CD4-positive, alpha-beta memory T cell (primary cell): ENCODE measurements around the gene CNR2. TPM values are rescaled to one million over a fixed set of nuclear protein-coding genes. Genes with fewer than 3 reads are reported as not detected.

Experiments
- CTCF ChIA-PET: fragments of 350-600 bp; sonication (Branson Sonifier 250); formaldehyde crosslinking; loops from one replicate; lab custom pipeline; 2021; ENCODE audit warnings: inconsistent platforms; ENCODE audit not compliant: partially characterized antibody; lab: Charles Lee
- POLR2A ChIA-PET: fragments of 350-600 bp; sonication (Branson Sonifier 250); formaldehyde crosslinking; loops from one replicate; lab custom pipeline; 2021; ENCODE audit not compliant: partially characterized antibody; lab: Charles Lee
- DNase-seq, 5 donors: peaks; one replicate each; pipeline versions ENCODE4 v3.0.0 to v3.0.0-alpha.2; 2020 to 2022; ENCODE audit warnings: mixed read lengths in 1 of 5
- H3K27ac ChIP-seq: one replicate; pipeline ENCODE4 v1.7.0; 2013; ENCODE audit warnings: low read depth, low read length
- H3K27me3 ChIP-seq: 2 replicates; pipeline ENCODE4 v1.7.0; 2013; ENCODE audit warnings: mild to moderate bottlenecking, low read length, moderate library complexity; ENCODE audit not compliant: insufficient read depth
- H3K36me3 ChIP-seq: 2 replicates; pipeline ENCODE4 v1.7.0; 2013; ENCODE audit warnings: mild to moderate bottlenecking, low read length, moderate library complexity; ENCODE audit not compliant: insufficient read depth
- H3K4me1 ChIP-seq: 2 replicates; pipeline ENCODE4 v1.7.0; 2013; ENCODE audit warnings: mild to moderate bottlenecking, low read length, moderate library complexity; ENCODE audit not compliant: insufficient read depth
- H3K4me3 ChIP-seq, 2 donors: one replicate each; pipeline ENCODE4 v1.7.0; 2013; ENCODE audit warnings: low read length in 2 of 2, mild to moderate bottlenecking in 1 of 2
- H3K9me3 ChIP-seq, 2 donors: one replicate each; pipeline ENCODE4 v1.7.0; 2013; ENCODE audit warnings: low read length in 2 of 2, control low read depth in 1 of 2; ENCODE audit not compliant: control insufficient read depth in 1 of 2
- H3K27ac Mint-ChIP-seq, 7 donors: one replicate each; pipeline ENCODE4 v1.8.0; 2020 to 2021; ENCODE audit warnings: mixed read lengths in 7 of 7, mild to moderate bottlenecking in 6 of 7, inconsistent platforms in 3 of 7, moderate library complexity in 3 of 7
- H3K27me3 Mint-ChIP-seq, 2 donors: one replicate each; pipeline ENCODE4 v1.8.0; 2020 to 2021; ENCODE audit warnings: mixed read lengths in 2 of 2
- H3K36me3 Mint-ChIP-seq, 2 donors: one replicate each; pipeline ENCODE4 v1.8.0; 2020 to 2021; ENCODE audit warnings: mixed read lengths in 2 of 2, inconsistent platforms in 1 of 2, mild to moderate bottlenecking in 1 of 2
- H3K4me1 Mint-ChIP-seq, 4 donors: one replicate each; pipeline ENCODE4 v1.8.0; 2020 to 2021; ENCODE audit warnings: mixed read lengths in 4 of 4, mild to moderate bottlenecking in 1 of 4
- H3K4me3 Mint-ChIP-seq, 8 donors: one replicate each; pipeline ENCODE4 v1.8.0; 2020 to 2021; ENCODE audit warnings: mixed read lengths in 8 of 8, mild to moderate bottlenecking in 7 of 8, moderate library complexity in 6 of 8, inconsistent platforms in 3 of 8
- H3K9me3 Mint-ChIP-seq, 8 donors: one replicate each; pipeline ENCODE4 v1.8.0; 2020 to 2021; ENCODE audit warnings: mixed read lengths in 8 of 8, mild to moderate bottlenecking in 5 of 8, inconsistent platforms in 3 of 8, moderate library complexity in 1 of 8
- intact Hi-C: fragments of 100-400 bp; cut with micrococcal nuclease; formaldehyde crosslinking; loops from one replicate; pipeline ENCODE4 v1.15.1; 2023
- microRNA-seq: library from miRNA; unstranded; fragments of <30 nt; microRNA quantifications from one replicate; pipeline ENCODE4 v1.2.0, GENCODE V29; 2021; ENCODE audit warnings: borderline replicate concordance, borderline number of aligned reads, borderline microRNAs expressed, mixed read lengths
- polyA plus RNA-seq, 2 donors: library from polyadenylated mRNA; unstranded; fragments of 300-500 nt; fragmentation: Illumina TruSeq; gene quantifications; one replicate each; pipeline ENCODE4 v1.2.3, GENCODE V29; 2021
- total RNA-seq, 2 experiments: library from RNA; stranded (reverse); gene quantifications; one replicate each; pipeline ENCODE4 v1.2.3, GENCODE V29; 2021

The CNR2 gene
- total and polyA plus RNA-seq, 4 experiments from 2014 or later = 0.36 TPM; not detected in 3

DNA sequence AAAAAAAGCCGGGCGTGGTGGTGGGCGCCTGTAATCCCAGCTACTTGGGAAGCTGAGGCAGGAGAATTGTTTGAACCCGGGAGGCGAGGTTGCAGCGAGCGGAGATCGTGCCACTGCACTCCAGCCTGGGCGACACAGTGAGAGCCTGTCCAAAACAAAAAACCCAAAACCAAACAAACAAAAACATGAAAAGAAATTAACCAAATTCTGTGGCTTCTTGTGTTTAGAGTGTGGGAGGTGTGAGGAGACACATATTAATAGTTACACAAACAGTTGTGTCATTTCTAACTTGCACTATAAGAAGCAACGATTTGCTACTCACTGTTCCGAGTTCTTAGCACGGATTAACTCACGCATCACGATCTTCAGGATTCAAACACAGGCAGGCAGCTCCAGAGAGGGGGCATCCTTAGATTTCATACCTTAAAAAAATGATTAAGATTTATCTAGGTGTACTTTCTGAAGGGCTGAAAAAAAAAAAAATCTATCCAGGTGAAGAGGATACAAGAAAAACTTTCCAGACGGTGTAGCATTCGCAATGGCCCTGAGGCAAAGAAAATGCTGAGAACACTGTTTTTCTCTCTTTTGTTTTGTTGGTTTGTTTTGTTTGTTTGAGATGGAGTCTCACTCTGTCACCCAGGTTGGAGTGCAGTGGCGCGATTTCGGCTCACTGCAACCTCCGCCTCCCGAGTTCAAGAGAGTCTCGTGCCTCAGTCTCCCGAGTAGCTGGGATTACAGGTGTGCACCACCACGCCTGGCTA is 87.2 kb downstream of the CNR2 start:
- Histone ChIP-seq H3K36me3 (no peaks in the 10 kb centered on the region), H3K27ac (peak overlapping the region; percentile 80), H3K4me3 (peak overlapping the region; percentile 48 to 98), H3K27me3 (no peaks in the 10 kb centered on the region), H3K4me1 (peaks cover 18% of the 10 kb centered on the region), H3K9me3 (no peaks in the 10 kb centered on the region)
- H3K4me3 Mint-ChIP-seq = peak overlapping the region; percentile 92 to 97 (median 94)
- H3K36me3 Mint-ChIP-seq = peaks cover 0 to 11% of the 10 kb centered on the region in 2 donors
- DNase-seq = peak in 4 of 5 donors; percentile 17 to 23 (median 20)
- ChIA-PET CTCF (interaction anchor here (4.9 kb wide), 1 partner anchor 15 kb away, joined by 52 read pairs; no protein-coding TSS in a partner anchor), POLR2A (interaction anchor here (0.6 to 4.8 kb wide), 14 partner anchors 13 to 135 kb away, joined by 3 to 51 read pairs (median 6); partner anchors contain the start of genes ELOA, GALE, LYPLA2 and PITHD1)
- H3K27ac Mint-ChIP-seq = peak overlapping the region; percentile 86 to 98 (median 96)
- peaks cover 15 to 28% (median 20%) of the 10 kb centered on the region in 4 donors for H3K4me1 Mint-ChIP-seq
- intact Hi-C loops = loop anchor here (1.0 kb wide), 2 partner anchors 26 to 42 kb away; partner anchors contain the start of genes FUCA1 and GALE
- no peaks in the 10 kb centered on the region for H3K9me3 Mint-ChIP-seq
- no peaks in the 10 kb centered on the region for H3K27me3 Mint-ChIP-seq

- H3K9me3 Mint-ChIP-seq = no peaks in the 10 kb centered on the region
- Histone ChIP-seq H3K27ac (peak within 1 kb of the TSS; percentile 80), H3K36me3 (no peaks in the 10 kb centered on the region), H3K9me3 (no peaks in the 10 kb centered on the region), H3K4me3 (peak within 1 kb of the TSS; percentile 48 to 98), H3K27me3 (no peaks in the 10 kb centered on the region), H3K4me1 (peaks cover 18% of the 10 kb centered on the region)
- peak within 1 kb of the TSS; percentile 86 to 98 (median 96) for H3K27ac Mint-ChIP-seq
- intact Hi-C loops = loop anchor here (1.0 kb wide), 2 partner anchors 25 to 43 kb away; partner anchors contain the start of genes FUCA1 and GALE
- DNase-seq = peak; percentile 80 to 89 (median 82)
- ChIA-PET POLR2A (interaction anchor here (0.6 to 4.8 kb wide), 16 partner anchors 13 to 134 kb away, joined by 3 to 51 read pairs (median 4); partner anchors contain the start of genes ELOA, GALE, LYPLA2 and PITHD1), CTCF (interaction anchor here (1.1 to 4.9 kb wide), 2 partner anchors 15 to 23 kb away, joined by 4 to 52 read pairs; no protein-coding TSS in a partner anchor)
- peaks cover 1 to 11% of the 10 kb centered on the region in 2 donors for H3K36me3 Mint-ChIP-seq
- peak within 1 kb of the TSS; percentile 92 to 97 (median 94) for H3K4me3 Mint-ChIP-seq
- H3K27me3 Mint-ChIP-seq = no peaks in the 10 kb centered on the region
- peaks cover 15 to 28% (median 20%) of the 10 kb centered on the region in 4 donors for H3K4me1 Mint-ChIP-seq
These were observed 87.9 kb downstream of the CNR2 start, which contains the start of gene HMGCL for GRCh38 chr1:23825076-23825761. Gene HMGCL (minus strand): TSS chr1:23825429. CDS start chr1:23825415, 14 bp downstream.

GRCh38 chr1:23824711-23825075 is 88.5 kb downstream of the CNR2 start:
- no peaks in the 10 kb centered on the region for H3K27me3 Mint-ChIP-seq
- no peaks in the 10 kb centered on the region for H3K9me3 Mint-ChIP-seq
- peaks cover 3 to 11% of the 10 kb centered on the region in 2 donors for H3K36me3 Mint-ChIP-seq
- H3K36me3 ChIP-seq = no peaks in the 10 kb centered on the region
- peak overlapping the region; percentile 48 to 98 for H3K4me3 ChIP-seq
- H3K4me1 Mint-ChIP-seq = peaks cover 15 to 28% (median 20%) of the 10 kb centered on the region in 4 donors
- peak overlapping the region; percentile 86 to 98 (median 96) for H3K27ac Mint-ChIP-seq
- no peaks in the 10 kb centered on the region for H3K27me3 ChIP-seq
- ChIA-PET CTCF (interaction anchor here (0.7 to 4.9 kb wide), 3 partner anchors 14 to 23 kb away, joined by 3 to 52 read pairs (median 4); no protein-coding TSS in a partner anchor), POLR2A (interaction anchor here (0.9 to 4.8 kb wide), 15 partner anchors 13 to 134 kb away, joined by 3 to 51 read pairs (median 5); partner anchors contain the start of genes ELOA, GALE, LYPLA2 and PITHD1)
- intact Hi-C loops = loop anchor here (1.0 kb wide), 2 partner anchors 24 to 44 kb away; partner anchors contain the start of genes FUCA1 and GALE
- peaks cover 18% of the 10 kb centered on the region for H3K4me1 ChIP-seq
- H3K4me3 Mint-ChIP-seq = peak overlapping the region; percentile 92 to 97 (median 94)
- H3K9me3 ChIP-seq = no peaks in the 10 kb centered on the region
- H3K27ac ChIP-seq = peak overlapping the region; percentile 80
- no peak for DNase-seq

GRCh38 chr1:23823767-23824166 is 89.4 kb downstream of the CNR2 start:
- no peaks in the 10 kb centered on the region for H3K9me3 Mint-ChIP-seq
- POLR2A ChIA-PET = interaction anchor here (0.9 to 4.8 kb wide), 6 partner anchors 14 to 80 kb away, joined by 3 to 51 read pairs (median 4); partner anchors contain the start of genes ELOA and GALE
- Histone ChIP-seq H3K27ac (no peak overlapping the region), H3K36me3 (no peaks in the 10 kb centered on the region), H3K27me3 (no peaks in the 10 kb centered on the region), H3K9me3 (no peaks in the 10 kb centered on the region), H3K4me3 (no peak overlapping the region), H3K4me1 (peaks cover 18% of the 10 kb centered on the region)
- CTCF ChIA-PET = interaction anchor here (0.8 to 4.9 kb wide), 4 partner anchors 13 to 45 kb away, joined by 3 to 52 read pairs (median 4); partner anchors contain the start of gene FUCA1
- peak overlapping the region in 5 of 7 donors; percentile 24 to 96 (median 86) for H3K27ac Mint-ChIP-seq
- no peaks in the 10 kb centered on the region for H3K27me3 Mint-ChIP-seq
- no peak for DNase-seq
- H3K36me3 Mint-ChIP-seq = peaks cover 3 to 11% of the 10 kb centered on the region in 2 donors
- intact Hi-C loops = no loop called here
- H3K4me1 Mint-ChIP-seq = peaks cover 15 to 28% (median 20%) of the 10 kb centered on the region in 4 donors
- peak overlapping the region in 7 of 8 donors; percentile 54 to 97 (median 93) for H3K4me3 Mint-ChIP-seq

Small RNAs within 50 kb of the gene (microRNA-seq; reads per million reads assigned to microRNA genes)
- gene MIR378F = not detected

Other genes starting within 250 kb of the CNR2 start
- 1,000 to 10,000 TPM; 1,919 to 2,088 TPM for gene RPL11, start 221.6 kb downstream of the CNR2 start, total RNA-seq
- gene RPL11, start 221.6 kb downstream of the CNR2 start, polyA plus RNA-seq = 1,000 to 10,000 TPM; 1,255 to 1,467 TPM
- 10 to 100 TPM; 28.3 to 31.7 TPM for gene ELOA, start 169.9 kb downstream of the CNR2 start, total RNA-seq
- gene ELOA, start 169.9 kb downstream of the CNR2 start, polyA plus RNA-seq = 10 to 100 TPM; 17.1 to 32.4 TPM
- 10 to 100 TPM; 78.3 to 82.1 TPM for gene PITHD1, start 134.9 kb downstream of the CNR2 start, total RNA-seq
- gene PITHD1, start 134.9 kb downstream of the CNR2 start, polyA plus RNA-seq = 10 to 100 TPM; 65.3 to 82.2 TPM
- 10 to 100 TPM; 52.6 to 55.8 TPM for gene LYPLA2, start 122.2 kb downstream of the CNR2 start, total RNA-seq
- 100 to 1,000 TPM; 110 to 151 TPM for gene LYPLA2, start 122.2 kb downstream of the CNR2 start, polyA plus RNA-seq
- gene GALE, start 112.6 kb downstream of the CNR2 start, total RNA-seq = 10 to 100 TPM; 11.2 to 12.0 TPM
- 10 to 100 TPM; 13.8 to 15.9 TPM for gene GALE, start 112.6 kb downstream of the CNR2 start, polyA plus RNA-seq
- 10 to 100 TPM; 36.3 to 38.5 TPM for gene HMGCL, start 87.9 kb downstream of the CNR2 start, total RNA-seq
- gene HMGCL, start 87.9 kb downstream of the CNR2 start, polyA plus RNA-seq = 10 to 100 TPM; 27.8 to 32.3 TPM
- 10 to 100 TPM; 32.7 to 35.0 TPM for gene FUCA1, start 45.1 kb downstream of the CNR2 start, total RNA-seq
- gene FUCA1, start 45.1 kb downstream of the CNR2 start, polyA plus RNA-seq = 10 to 100 TPM; 15.8 to 17.3 TPM
- gene PNRC2, start 46.5 kb upstream of the CNR2 start, total RNA-seq = 100 to 1,000 TPM; 156 to 160 TPM
- gene PNRC2, start 46.5 kb upstream of the CNR2 start, polyA plus RNA-seq = 100 to 1,000 TPM; 127 to 140 TPM
- gene SRSF10, start 67.0 kb upstream of the CNR2 start, total RNA-seq = 100 to 1,000 TPM; 163 to 169 TPM
- 100 to 1,000 TPM; 109 to 111 TPM for gene SRSF10, start 67.0 kb upstream of the CNR2 start, polyA plus RNA-seq
- gene MYOM3, start 198.8 kb upstream of the CNR2 start, total RNA-seq = not detected
- gene MYOM3, start 198.8 kb upstream of the CNR2 start, polyA plus RNA-seq = not detected
- not detected for gene IL22RA1, start 229.8 kb upstream of the CNR2 start, total RNA-seq
- not detected for gene IL22RA1, start 229.8 kb upstream of the CNR2 start, polyA plus RNA-seq